HG03571 (cell line): Measurements from ENCODE around the gene CSTPP1.
"Not testable (repeated sequence)": the region's sequence is repeated elsewhere in the genome, so short reads cannot be mapped to it uniquely, and the experiment has no call there.

Source experiments
- ATAC-seq: cut with Tn5 transposase; IDR thresholded peaks from one replicate; pipeline ENCODE4 v1.9.1; 2021; ENCODE audit not compliant: unreplicated experiment

Gene CSTPP1

DNA sequence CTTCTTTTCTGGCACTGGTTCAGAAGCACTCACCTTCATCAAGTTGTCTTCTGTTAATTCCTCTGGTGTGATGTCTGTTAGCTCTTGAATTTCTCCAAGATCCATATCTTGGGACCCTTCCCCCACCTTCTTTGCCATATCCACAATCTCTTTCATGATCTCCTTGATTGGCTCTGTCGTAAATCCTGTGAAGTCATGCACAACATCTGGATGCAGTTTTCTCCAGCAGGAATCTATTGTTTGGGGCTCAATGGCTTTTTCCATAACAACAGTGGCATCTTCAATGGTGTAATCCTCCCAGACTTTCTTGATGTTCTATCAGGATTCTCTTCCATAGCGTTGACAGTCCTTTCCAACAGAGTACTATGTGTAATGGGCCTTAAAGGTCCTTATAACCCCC is 96.9 kb downstream of the CSTPP1 start:
- ATAC-seq = no peak

DNA sequence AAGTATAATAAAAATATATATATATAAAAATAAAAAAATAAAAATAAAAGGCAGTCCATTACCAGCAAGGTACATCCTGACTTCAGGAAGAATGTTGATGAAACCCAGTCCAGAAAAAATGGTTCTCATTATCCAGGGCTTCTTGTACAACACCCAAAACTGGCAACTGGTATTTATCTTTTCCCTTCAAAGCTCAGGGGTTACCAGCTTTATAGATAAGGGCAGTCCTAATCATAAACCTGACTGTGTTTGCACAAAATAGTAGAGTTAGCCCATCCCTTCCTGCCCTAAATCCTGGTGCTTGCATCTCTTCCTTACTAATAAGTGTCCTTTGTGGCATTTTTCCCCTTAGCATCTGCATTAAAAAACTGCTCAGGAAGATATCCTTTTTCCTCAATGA is 97.5 kb downstream of the CSTPP1 start:
- no peak for ATAC-seq

DNA sequence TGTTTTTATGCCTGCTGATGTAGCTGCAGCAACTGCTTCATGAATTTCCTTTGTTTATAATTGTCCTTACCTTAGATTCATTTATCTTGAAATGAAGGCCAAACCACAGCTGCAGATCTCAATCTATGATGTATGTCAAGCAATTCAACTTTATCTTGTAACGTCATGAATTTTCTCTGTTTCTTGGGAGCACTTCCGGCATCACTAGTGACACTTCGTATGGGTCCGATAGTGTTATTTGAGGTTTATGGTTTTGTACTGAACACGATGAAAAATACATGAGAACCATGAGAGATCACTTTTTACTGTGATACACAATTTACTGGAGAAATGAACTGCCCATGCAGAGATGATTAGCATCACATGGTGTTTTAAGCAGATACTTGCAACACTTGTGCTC is 98.5 kb downstream of the CSTPP1 start:
- no peak for ATAC-seq

DNA sequence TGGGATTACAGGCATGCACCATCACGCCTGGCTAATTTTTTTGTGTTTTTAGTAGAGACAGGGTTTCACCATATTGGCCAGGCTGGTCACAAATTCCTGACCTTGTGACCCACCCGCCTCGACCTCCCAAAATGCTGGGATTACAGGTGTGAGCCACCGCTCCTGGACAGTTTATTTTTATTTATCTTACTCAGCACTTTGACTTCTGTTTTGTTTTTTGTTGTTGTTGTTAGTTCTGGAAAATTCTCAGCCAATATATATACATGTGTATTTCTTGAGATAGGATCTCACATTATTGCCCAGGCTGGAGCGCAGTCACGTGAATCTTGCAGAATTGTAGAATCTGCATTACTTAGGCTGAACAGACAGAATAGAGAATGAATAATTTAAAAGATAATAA is 107.6 kb downstream of the CSTPP1 start:
- ATAC-seq = no peak

DNA sequence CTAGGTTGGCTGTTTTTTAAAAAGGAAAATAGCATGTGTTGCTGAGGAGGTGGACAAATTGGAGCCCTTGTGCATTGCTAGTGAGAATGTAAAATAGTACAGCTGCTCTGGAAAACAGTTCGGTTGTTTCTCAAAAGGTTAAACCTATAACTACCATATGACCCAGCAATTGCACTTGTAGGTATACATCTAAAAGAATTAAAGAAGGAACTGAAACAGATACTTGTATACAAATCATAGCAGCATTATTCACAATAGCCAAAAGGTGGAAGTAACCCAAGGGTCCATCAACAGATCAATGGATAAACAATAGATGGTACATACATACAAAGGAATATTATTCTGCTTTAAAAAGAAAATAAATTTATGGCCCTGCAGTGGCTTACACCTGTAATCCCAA is 111.4 kb downstream of the CSTPP1 start:
- ATAC-seq = no peak

DNA sequence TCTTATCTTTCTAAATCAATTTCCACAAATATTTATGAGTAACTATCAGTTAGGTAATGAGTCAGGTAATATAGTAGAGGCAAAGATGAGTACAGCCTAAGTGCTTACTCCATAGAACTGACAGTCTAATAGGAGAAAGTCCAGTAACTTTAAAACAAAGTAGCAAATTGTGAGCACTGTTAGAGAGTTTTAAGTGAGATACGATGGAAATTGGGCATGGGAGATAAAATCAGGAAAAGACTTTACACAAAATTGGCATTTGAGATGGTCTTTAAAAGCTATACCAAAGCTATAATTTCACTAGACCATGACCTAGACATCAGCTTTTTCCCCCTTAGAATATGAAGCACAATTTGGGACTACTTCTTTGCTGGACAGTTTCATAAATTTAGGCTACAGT is 113.7 kb downstream of the CSTPP1 start:
- no peak for ATAC-seq

DNA sequence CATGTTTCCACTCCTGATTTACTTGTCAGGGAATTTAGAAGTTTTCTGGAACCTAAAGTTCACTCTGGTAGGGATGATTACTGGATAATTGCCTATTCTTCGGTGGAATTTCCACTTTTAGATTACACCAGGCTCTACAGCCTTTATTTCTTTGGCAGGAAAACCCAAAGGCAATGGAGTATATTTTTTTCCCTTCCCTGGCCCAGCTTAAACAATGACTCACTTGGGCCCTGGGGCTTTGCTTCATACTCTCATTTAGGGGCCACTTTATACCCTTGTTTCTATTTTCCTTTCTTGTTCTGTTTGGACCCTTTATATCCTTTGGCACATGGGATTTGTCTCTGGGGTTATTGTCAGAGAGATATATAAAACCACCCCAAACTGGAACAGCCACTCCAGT is 114.7 kb downstream of the CSTPP1 start:
- ATAC-seq = no peak

DNA sequence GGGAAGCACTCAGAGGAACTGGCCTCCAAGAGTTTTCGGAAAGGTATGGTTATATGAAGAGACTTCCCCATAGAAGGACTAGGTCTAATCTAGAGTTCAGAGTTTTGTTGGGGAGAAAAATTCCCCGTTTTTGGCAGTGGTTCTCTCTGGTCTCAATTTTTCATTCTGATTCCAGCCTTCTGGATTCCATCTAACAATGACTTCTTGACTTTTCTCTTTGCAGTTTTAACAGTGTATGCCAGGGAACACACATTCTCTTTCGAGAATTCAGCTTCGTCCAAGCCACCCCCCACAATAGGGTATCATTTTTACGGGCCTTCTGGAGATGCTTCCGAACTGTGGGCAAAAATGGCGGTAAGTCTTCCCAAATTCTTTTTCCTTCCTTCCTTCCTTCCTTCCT is 115.6 kb downstream of the CSTPP1 start:
- no peak for ATAC-seq

DNA sequence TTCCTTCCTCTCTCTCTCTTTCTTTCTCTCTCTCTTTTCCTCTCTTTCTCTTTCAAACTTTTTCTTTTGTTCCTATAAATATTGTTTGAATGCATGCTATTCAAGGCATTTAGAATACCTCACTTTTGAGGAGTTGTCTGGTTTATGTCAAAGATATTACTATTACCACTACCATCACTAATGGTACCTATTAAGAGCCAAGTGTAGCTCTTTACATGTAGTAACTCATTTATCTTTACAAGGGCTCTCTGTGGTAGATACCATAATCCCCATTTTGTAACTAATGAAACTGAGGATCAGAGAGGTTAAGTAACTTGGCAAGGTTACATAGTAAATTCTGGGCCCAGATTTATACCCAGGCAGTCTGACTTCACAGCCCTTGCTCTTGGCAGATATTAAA is 116.0 kb downstream of the CSTPP1 start:
- ATAC-seq = no peak

DNA sequence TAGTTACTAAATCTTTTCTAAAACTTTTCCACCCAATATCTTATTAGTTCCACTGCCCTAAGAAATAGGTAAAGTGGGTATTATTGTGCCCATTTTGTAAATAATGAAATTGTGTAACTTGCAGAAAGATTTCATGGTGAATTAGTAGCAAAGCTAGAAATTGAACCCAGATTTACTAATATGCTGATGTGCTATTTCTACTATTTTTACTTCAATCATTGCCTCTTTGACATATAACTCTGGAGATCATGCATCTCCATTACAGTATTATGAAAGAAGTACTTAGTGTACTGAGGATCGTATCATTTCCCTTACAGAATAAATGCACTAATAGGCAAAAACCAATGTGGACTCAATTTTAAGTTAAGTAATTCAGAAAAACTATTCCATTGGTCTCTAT is 119.0 kb downstream of the CSTPP1 start:
- ATAC-seq = no peak

DNA sequence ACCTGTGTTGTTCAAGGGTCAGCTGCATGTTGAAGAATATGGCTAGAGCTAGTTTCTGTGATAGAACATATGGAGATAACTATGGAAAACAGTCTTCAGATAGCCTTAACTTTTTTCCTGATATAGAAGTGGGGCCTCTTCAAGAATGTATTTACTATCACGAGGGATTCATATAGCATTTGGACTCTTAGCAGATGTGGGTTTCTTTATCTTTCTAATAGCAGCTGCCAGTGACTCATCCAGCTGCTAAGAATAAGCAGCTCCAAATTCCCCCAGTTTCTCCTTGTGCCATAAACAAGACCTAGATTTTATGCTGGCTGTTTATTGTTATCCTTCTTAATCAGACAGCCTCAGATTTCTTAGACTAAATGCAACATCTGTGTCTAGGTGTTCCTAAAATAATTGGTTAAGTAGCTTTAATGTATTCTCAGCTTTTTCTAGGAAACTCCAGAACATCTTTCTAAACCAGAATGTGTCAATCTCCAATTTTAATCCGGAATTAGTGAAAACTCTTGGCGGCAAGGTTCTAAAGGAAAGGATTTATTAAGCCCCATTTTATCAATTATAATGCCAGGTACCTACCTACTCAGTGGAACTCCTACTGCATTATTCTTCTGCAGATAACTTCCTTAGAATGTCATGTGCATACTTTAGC is 119.8 kb downstream of the CSTPP1 start:
- no peak for ATAC-seq

DNA sequence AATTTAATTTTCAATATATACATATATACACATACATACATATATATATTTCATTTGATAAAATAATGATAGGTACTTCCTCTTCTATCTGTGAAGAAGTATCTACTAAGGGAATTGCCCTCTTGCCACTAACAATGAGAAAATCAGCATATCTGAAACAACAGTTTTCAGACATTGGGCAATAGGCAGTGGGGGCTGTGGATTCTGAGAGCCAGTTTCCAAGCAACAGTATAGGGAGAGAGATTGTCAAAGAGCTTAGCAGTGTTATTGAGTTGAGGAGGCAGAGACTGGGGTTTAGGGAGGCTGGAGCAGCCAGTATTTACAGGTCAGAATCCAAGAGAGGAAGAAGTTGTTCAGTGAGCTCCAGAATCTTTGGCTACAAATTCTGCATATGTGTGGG is 120.8 kb downstream of the CSTPP1 start:
- no peak for ATAC-seq

DNA sequence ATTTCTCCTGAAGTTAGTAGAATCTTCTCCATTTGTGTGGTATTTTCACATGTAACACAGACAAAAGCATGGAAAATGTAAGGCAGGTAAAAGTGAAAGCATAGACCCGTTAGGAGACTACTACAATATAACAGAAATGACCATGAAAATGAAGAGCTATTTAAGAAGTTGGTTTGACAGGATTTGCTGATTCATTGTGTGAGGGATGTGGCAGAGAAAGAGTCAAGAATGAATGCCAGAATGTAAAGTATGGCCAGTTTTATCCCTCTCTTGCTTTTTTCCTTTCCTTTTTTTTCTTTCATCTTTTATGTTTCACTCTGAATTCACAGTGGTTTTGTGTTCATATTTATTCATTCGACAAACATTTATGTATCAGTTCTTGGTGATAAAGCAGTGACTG is 124.2 kb downstream of the CSTPP1 start:
- no peak for ATAC-seq

DNA sequence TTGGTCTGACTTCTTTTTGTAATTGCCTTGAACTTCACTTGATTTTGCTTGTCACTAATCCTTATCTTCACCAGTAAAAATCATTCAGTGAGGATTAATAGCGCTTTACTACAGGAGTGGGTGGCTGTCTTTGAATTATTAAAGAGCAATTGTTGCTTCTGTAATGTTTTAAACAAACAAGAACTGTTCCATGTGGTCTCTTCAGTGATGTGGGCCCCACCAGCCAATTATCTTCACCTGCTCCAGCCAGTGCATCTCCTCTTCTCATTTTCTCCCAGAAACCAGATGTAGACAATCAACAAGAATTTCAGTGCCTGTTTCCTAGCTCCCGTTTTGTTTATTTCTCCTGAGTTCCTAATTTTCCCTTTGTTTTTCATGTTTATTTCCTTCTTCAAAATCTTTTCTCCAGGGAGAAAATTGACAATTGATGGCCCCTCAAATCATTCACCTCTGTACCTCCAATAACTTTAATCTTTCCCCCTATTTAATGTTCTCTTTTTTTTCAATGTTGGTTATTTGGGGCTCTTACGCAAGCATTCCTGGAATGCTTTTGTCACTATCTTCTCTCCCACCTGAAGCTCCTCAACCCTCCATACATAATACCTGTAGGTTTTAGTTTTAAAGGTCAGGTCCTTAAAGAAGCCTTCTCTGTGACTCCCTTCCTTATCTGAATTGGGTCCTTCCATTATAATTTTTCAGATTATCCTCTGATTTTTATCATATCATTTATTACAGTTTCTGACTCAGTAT is 125.0 kb downstream of the CSTPP1 start:
- ATAC-seq = no peak

DNA sequence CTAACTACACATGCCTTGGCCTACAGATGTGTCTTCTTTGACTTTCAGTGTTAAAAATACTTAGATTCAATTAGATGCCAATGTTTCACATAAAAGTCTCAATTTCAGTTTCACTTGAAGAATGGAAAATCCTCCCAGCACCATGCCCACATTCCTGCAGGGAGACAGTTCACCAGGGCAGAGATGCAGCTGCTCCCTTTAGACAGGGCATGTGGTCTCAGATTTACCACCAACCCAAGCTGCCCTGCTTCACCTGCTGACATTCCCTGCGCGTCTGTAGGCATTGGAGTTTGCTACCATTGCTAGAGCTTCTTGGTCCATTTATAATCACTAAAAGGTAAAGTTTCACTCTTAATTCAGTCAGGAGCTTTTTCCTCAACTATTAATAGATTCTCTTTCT is 126.2 kb downstream of the CSTPP1 start:
- no peak for ATAC-seq

DNA sequence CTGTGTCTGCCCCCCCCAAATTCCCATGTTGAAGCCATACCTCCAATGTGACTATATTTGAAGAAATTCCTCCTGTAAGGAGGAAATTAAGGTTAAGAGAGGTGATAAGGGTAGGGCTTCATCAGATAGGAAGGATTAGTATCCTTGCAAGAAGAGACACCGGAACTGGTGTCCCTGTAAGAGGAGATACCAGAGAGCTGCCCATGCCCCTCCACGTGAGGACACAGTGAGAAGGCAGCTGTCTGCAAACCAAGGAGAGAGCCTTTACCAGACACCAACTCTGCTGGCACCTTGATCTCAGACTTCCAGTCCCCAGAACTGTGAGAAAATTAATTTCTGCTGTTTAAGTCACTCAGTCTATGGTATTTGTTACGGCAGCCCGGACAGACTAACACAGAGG is 130.8 kb downstream of the CSTPP1 start:
- ATAC-seq = no peak

DNA sequence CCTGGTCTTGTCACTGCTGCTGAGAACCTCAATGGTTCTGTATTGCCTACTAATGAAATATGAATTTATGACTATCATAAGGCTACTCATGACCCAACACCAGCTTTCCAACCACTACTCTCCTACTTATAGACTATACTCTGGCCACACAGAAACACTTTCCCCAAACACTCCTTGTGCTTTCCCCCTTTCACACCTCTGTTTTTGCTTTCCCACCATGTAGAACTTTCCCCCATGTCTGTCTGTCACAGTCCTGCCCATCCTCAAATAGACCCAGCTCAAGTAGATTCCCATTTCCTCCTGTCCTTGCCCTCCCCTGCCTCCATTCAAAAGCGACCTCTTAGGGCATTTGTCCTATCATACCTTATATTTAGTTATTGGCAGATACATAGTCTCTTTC is 134.2 kb downstream of the CSTPP1 start:
- no peak for ATAC-seq

DNA sequence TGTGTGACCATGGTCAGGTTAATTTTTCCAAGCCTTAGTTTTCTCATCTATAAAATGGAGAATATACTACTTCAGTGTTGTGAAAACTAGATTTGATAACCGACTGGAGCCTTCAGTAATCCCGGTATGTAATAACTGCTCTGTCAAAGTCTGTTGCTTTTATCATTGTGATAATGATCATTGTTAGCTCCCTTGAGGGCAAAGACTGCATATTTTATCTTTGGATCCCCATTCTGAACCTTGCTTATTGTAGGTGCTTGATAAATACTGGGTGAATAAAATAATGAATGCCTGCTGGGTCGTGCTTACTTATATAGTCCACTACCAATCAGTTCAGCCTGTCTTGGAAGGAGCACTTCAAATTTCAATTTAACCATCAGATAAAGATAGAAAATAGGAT is 134.8 kb downstream of the CSTPP1 start:
- ATAC-seq = no peak

DNA sequence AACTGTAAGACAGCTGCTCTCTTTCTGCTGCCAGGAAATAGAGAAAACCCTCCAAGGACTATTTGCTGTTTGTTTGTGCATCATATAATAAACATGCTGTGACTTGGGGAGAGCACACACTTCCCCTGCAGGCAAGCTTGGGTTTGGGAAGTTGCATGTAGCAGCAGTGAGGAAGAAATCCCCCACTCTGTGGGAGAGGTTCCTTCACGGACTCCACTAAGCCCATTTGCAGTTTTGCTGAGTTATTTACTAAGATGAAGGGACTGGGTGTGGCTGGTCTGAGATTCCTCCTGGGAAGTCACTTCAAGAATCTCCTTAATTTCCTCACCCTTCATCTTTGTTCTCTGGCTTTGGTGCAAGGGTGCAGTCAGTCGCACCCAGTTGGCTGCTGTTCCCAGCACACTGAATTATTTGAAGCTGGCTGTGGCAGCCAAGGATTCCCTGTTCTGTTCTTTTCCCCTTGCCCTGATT is 135.3 kb downstream of the CSTPP1 start:
- ATAC-seq = no peak

DNA sequence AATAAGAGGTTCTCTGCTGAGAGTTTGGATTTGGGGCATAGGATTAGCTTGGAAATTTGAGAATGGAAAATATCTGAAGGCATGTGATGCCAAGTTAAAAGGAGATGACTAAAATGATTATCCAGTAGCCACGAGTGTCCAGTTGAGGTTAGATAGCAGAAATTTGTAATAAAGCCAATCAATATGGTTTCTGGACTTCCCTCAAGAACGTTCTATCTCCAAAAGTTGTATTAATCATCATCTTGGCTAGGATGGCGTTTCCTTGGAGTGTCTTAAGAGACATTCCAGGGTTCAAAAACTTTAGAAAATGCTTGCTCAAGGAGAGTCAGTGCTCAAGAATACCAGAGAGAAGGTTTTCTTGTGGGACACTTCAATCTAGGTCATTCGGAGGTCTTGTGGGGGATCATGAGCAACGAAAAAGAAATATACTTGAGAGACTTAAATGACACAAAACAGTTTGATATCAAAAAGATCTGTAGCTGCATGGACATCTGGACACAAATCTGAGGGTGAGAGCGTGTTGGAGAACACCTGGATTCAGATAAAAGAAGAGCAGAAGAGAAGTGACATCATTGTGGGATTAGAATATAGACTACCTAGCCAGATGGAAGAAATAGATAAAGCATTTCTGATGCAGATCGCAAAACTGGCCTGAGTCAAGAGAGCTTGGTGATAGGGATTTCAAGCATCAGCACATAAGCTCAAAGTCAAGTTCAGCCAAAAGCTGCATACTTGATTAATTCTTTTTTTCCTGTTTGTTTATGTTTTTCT is 142.4 kb downstream of the CSTPP1 start:
- no peak for ATAC-seq

DNA sequence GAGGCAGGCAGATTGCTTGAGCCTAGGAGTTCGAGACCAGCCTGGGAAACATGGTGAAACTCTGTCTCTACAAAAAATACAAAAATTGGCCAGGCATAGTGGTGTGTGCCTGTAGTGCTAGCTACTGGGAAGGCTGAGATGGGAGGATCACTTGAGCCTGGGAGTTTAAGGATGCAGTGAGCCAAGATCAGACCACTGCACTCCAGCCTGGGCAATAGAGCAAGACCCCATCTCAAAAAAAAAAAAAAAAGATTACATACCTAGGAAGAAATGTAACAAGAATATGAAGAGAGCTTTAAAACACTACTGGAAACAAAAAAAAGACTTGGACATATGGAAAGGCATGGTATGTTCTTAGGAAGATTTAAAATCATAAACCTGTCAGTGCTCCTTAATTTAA is 144.2 kb downstream of the CSTPP1 start:
- not testable (repeated sequence) for ATAC-seq

DNA sequence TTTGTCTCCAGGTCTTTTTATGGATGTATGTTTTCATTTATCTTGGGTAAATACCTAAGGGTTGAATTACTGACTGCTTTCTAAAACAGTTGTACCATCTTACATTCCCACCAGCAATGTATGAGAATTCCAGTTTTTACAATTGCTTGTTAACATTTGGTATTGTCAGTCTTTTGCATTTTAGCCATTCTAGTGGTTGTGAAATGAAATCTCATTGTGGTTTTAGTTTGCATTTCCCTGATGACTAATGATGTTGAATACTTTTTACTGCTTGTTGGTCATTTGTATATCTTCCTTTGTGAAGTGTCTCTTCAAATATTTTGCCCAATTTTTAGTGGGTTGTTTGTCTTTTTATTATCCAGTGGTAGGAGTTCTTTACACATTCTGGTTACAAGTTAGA is 147.4 kb downstream of the CSTPP1 start:
- ATAC-seq = no peak
